Stimulated activated CD4-positive, alpha-beta T cell treated with anti-CD3 and anti-CD28 coated beads, Interleukin-12 subunit alpha, Interleukin-12 subunit beta, amount 100 ng/mL, for 24 hours (primary cell): ENCODE data around the gene GNPDA2.
"Not testable (repeated sequence)": the region's sequence is repeated elsewhere in the genome, so short reads cannot be mapped to it uniquely, and the experiment has no call there.

Experiments used
- DNase-seq, 2 experiments: peaks; one replicate each; pipeline ENCODE4 v3.0.0-alpha.2; 2020; ENCODE audit warnings: low read depth in 2 of 2

Gene GNPDA2

DNA sequence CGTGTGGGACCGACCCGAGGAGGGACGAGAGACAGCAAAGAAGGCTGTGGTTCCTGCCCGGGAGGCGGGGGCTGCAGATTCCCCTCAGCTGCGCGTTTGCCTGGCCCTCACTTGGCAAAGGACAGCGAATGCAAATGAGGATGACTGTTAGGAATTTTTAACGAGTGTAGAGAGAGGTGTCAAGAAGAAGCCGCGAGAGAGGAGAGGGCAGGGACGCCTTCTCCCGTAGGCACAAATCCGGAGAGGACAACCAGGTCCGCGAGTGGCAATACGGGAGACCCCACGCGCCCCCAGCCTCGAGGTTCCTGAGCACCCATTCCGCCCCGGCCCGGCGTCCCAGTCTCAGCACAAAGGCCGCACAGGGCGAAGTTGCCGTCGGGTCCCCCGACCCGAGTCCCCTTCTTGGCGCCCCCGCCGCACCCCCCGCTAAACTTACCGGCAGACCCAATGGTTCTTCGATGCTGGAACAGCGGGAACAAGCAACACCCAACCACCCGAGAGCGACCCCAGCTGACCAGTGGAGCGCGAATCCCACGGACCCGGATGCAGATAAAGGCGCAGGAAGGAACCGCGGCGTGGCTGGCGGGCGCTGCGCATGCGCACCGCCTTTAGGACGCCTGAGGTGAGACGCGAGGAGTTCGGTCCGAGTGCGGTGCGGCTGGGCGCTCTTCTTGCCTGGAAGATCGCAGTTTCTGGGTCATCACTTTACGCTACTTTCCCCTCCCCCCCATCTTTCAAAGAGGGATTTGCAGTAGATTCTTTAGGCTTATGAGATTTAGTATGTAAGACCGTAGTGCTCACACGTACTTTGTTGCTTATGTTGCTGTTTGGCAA lies at the start of gene GNPDA2:
GNPDA2 (minus strand) TSS at position 519 of the 834 bp plus-strand sequence. CDS start 4,349 bp downstream, outside the sequence.
- DNase-seq: peak; percentile 65 to 73

DNA sequence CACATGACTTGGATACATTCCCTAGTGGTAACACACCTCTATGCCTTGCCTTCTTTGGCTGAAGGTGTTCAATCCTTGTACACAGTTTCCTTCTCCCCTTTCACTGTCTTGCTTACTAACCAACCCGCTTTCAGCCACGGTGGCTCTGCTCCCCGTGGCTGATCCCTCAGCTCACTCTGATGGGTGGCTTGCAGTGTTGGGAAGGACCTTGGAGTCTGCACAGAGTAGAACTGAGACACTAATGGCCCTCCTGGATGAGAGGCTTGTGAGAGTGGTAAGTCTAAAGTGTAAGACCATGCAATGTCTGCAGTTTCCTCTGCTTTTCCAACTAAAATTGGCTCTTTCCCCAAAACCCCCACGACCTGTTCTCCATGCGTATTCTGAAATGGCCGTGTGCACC lies 46.0 kb upstream of the GNPDA2 start:
- DNase-seq: no peak

DNA sequence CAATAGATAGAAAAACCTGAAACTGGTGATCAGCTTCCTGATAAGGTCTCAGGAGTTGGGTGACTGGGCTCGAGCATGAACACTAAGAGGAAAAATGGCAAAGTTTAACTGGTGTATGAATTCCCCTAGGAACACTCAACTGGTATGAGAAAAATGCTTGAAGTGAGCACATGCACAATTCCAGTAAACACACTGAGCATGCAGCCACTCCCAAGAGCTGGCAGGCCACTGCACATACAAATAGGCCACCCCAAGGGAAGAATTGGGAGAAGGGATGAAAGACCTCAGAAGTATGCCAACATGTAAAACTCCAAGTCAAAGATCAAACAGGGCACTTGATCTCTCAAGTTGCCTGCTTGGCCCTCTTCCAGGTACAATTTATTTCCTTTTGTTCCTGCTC lies 45.4 kb upstream of the GNPDA2 start:
- DNase-seq: no peak

DNA sequence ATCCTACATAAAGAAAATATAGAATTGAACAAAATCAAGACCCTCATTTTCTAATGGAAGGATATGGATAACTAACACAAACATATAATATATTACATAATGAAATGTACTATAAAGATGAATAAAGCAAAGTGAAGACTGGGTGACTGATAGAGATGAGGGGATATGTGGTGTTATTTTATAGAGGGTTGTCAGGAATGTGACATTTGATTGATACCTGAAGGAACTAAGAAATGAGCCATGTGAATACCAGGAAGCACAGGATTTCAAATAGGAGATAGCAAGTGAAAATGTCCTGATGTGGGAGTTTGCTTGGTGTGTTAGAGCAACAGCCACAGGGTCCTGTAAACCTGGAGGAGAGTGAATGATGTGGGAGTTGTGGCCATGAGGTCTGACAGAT lies 40.1 kb upstream of the GNPDA2 start:
- DNase-seq: no peak

- DNase-seq: no peak
Measured at GRCh38 chr4:44765116-44765515, 38.8 kb upstream of the GNPDA2 start.

DNA sequence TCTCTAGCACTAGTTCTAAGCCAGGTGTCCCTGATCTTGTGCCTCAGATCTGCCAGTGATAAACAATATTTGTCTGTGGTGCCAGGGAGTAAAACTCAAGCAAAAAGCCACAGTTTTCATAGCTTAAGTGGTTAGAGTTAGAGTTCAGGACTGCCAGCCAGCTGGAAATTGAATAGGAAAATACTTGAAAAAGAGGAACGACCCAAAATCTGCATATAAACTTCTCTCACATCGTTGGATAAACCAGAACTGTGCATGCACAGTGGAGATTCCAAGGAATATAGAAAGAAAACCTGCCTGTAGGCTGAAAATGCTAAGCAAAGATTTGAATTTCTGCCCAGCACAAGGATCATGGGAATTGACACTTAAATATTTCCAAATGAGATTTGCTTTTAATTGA lies 35.0 kb upstream of the GNPDA2 start:
- DNase-seq: no peak

- no peak for DNase-seq
Measured at GRCh38 chr4:44760142-44760898, 34.0 kb upstream of the GNPDA2 start.

GRCh38 chr4:44756559-44756958 lies 30.2 kb upstream of the GNPDA2 start:
- DNase-seq: no peak

DNA sequence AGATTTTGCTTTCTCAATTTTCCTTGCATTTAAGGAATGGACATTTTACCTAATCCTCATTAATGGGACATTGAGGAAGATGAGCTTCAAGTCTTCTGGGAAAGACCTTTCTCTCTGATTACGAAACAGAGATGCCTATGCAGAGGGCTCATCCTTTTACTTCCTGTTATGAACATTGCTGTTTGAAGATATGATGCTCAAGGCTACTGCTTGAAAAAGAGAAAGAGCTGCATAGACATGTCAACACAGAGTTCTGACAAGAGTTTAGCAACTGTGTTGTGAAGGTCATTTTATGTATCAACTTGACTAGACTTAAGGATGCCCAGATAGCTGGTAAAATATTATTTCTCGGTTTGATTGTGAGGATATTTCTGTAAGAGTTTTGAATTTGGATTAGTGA lies 13.8 kb upstream of the GNPDA2 start:
- no peak for DNase-seq

GRCh38 chr4:44738615-44739014 lies 12.3 kb upstream of the GNPDA2 start:
- DNase-seq: no peak

DNA sequence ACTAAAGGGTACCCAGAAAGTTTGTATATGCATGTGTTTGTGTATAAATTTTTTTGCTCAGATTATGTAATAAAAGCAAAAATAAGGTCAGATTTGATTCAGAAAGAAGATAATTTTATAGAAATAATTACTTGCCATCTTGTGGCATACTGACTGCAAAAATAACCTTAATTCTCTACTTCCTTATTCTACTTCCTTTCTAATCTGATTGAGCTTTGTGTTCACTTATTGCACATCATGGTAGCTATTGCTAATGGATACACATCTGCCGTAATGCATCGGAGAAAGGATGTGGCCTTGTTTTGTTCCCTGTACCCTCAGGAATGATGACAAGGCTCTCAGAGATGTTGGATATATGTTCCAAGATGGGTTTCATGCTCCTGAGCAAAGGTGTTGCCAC lies 10.5 kb upstream of the GNPDA2 start:
- DNase-seq: no peak

GRCh38 chr4:44728694-44729093 lies 2.3 kb upstream of the GNPDA2 start:
- not testable (repeated sequence) for DNase-seq

- no peak for DNase-seq
Measured at GRCh38 chr4:44727471-44727870, 1.1 kb upstream of the GNPDA2 start.

DNA sequence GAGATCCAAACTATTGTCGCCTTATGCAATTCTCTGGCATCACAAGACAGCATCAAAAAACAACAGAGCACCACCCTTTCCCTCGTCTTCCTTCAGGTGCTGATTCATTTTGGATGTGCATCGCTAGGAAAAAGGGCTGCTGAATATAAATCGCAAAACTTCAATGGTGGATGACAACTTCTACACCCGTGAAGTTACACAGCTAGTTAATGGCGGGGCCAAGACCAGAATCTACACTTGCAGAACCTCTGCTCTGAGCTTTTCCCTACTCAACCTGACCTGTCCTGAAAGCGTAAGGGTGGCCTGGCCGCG lies 674 bp downstream of the GNPDA2 start:
- no peak for DNase-seq

DNA sequence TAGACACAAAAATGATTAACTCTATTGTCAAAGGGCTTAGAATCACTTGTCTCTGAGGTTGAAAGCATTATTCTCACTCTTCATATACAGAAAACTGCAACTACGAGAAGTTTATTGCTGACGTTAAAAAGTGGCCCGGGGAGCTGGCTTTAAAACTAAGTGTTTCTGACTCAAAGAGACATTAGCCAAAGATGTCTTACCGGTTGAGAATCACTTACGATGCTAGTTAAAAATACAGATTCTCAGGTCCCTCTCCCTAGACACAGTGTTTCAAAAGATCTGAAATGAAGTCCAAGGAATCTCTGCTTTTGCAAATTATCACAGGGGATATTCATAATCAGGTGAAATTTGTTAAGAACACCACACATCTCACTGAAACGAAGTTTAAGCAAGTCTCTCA lies 1.2 kb downstream of the GNPDA2 start:
- DNase-seq: no peak

GRCh38 chr4:44722001-44722400 lies 4.4 kb downstream of the GNPDA2 start:
- no peak for DNase-seq

- DNase-seq: no peak
Measured at GRCh38 chr4:44720371-44720770, 6.0 kb downstream of the GNPDA2 start.

- no peak for DNase-seq
Measured at GRCh38 chr4:44716597-44716996, 9.8 kb downstream of the GNPDA2 start.

DNA sequence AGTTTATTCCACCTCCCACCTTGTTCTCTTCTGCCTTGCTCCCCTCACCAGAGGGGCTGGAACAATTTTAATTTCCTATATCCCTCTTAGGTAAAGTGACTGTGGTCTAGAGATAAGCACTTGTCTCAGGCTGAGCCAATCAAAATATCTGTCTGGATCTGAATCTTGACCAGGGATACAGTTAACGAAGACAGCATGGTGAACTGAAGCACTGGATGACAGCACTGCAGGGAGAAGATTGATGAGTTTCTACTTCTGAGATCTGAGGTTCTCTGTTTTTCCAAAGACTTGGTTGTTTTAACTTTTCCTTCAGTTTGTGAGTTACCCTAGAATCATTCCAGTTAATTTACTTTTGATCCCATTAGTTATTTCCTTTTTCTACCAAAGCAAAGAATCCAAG lies 13.2 kb downstream of the GNPDA2 start:
- DNase-seq: no peak

DNA sequence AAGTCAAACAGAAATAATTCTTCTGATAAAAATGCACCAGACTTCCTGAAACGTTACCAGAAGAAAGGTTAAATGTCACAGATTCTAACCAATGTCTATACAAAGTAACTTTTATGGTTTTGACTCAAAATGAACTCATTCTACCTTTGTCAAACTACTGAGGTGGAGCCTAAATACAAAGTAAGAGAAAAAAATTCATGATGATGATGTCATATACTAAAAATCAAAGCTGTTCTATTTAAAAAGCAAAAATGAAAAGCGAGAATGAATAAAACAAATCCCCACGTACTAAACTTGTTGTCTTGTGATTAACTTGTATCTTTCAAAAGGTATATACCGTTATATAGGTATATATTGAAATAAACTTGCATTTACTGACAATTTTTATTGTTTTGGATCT lies 21.7 kb downstream of the GNPDA2 start:
- DNase-seq: no peak

DNA sequence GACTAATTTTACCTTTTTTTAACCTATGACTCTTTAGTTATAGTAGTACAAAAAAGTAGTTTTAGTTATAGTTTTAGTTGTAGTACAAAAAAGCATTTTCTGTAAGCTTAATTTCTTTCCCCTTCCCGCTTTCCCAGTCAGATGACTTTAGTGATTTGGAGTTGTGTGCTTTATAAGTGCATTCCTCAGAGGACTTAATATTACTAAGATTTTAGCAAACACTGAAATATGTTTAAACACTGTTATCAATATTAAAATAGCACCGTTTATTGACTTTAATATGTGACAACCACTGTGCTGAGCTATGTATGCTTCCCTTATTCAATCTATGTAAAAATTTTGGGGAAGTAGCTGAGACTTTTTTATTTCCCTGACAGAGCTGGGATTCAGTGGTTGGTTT lies 25.3 kb downstream of the GNPDA2 start:
- no peak for DNase-seq

GRCh38 chr4:44700427-44700826 lies 25.9 kb downstream of the GNPDA2 start:
- no peak for DNase-seq

- DNase-seq: no peak
Measured at GRCh38 chr4:44684648-44685047, 41.7 kb downstream of the GNPDA2 start.
